22Rv1 (cell line): ENCODE measurements around the gene POLR2H.

Experiments
- ZFX ChIP-seq: fragments of 450-650 bp; IDR thresholded peaks from 2 replicates; pipeline ENCODE4 v1.6.1; 2017; ENCODE audit warnings: antibody characterized with exemption, borderline replicate concordance
- TF ChIP-seq, protein P1 (sequence below): fragments of 450-650 bp; IDR thresholded peaks from 2 replicates; pipeline ENCODE4 v1.5.1; 2017; ENCODE audit warnings: mild to moderate bottlenecking

DNA sequence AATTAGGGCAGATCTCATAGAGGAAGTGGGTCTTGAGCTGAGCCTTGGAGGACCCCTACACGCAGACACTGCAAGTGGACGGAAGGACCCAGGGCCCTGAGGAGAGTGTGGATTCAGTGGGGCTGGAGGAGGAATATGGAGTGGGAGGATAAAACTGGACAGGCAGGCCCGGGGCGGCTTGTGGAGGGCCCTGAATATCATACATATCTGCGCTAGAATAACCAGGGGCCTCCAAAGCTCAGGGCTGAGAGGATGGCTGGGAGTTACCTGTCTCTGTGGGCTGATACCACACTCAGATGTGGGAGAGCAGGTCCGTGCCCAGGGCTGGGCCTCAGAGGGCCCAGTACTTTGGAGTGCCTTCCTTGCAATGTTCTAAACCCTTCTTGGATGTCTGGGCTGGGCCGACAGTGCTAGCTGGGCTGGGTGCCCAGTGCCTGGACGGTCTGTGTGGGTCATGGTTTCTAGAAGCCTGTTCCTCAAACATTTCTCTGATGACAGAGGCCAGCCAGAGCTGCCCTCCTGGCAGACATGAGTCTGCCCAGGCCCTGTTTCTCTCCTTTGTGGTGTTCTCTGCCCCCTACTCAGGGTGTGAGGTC, 47.9 kb downstream of the POLR2H start:
- TF ChIP-seq, protein P1, sequence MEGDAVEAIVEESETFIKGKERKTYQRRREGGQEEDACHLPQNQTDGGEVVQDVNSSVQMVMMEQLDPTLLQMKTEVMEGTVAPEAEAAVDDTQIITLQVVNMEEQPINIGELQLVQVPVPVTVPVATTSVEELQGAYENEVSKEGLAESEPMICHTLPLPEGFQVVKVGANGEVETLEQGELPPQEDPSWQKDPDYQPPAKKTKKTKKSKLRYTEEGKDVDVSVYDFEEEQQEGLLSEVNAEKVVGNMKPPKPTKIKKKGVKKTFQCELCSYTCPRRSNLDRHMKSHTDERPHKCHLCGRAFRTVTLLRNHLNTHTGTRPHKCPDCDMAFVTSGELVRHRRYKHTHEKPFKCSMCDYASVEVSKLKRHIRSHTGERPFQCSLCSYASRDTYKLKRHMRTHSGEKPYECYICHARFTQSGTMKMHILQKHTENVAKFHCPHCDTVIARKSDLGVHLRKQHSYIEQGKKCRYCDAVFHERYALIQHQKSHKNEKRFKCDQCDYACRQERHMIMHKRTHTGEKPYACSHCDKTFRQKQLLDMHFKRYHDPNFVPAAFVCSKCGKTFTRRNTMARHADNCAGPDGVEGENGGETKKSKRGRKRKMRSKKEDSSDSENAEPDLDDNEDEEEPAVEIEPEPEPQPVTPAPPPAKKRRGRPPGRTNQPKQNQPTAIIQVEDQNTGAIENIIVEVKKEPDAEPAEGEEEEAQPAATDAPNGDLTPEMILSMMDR, result no peak
- no peak for TF ChIP-seq ZFX
